Measurements from ENCODE around the gene FOXD3.

- TF ChIP-seq EP300 (IDR thresholded peaks at IDR 0.05), result no peak
- TF ChIP-seq CTCF (IDR thresholded peaks at IDR 0.05), result no peak
Observed at GRCh38 chr1:63281753-63282152, 40.6 kb upstream of the FOXD3 start.
